Posterior vena cava (tissue), 2 donors: ENCODE results near the gene PSMD13. TPM values are rescaled to one million over a fixed set of nuclear protein-coding genes. Genes with fewer than 3 reads are reported as not detected.
"Not testable (repeated sequence)": the region's sequence is repeated elsewhere in the genome, so short reads cannot be mapped to it uniquely, and the experiment has no call there.

ENCODE experiments used
- DNase-seq: peaks from one replicate; pipeline ENCODE4 v3.0.0-alpha.2; 2020; ENCODE audit warnings: low spot score
- intact Hi-C, 2 donors: fragments of 100-400 bp; cut with DNase I; formaldehyde crosslinking; loops; one replicate each; pipeline versions ENCODE4 v1.14.1 to v1.14.2; 2022 to 2023
- long read RNA-seq, 2 donors: library from polyadenylated mRNA; unstranded; transcript quantifications; one replicate each; pipeline ENCODE4 v2.0.0, GENCODE V29; 2020 to 2021
- total RNA-seq, 2 donors: library from RNA; stranded (reverse); fragmentation: NEBNext Ultra II Directional; extraction: Animal tissue kit (Norgen Biotek cat#: 25700); gene quantifications; one replicate each; pipeline ENCODE4 v1.2.1, GENCODE V29; 2021
- donor health status: DM: yes; HTN: yes; CAD: no.
- donor health status: DM: yes; HTN: yes; CAD: no.

PSMD13 gene
- total RNA-seq: 10 to 100 TPM; 83.2 to 89.6 TPM
- long read RNA-seq, donor 1, transcript PSMD13-212 (13 exons, 1,991 nt): major isoform, 40 of 43 reads
- long read RNA-seq, donor 1, partial matches to known transcripts: 0 of 43 reads
- long read RNA-seq, donor 1, other reads (novel, unspliced or antisense): 1 of 43 reads
- long read RNA-seq, donor 2, transcript PSMD13-212 (13 exons, 1,991 nt): major isoform, 439 of 503 reads
- long read RNA-seq, donor 2, transcript PSMD13-204 (12 exons, 1,632 nt): minor isoform, 11 of 503 reads
- long read RNA-seq, donor 2, partial matches to known transcripts: 4 of 503 reads
- long read RNA-seq, donor 2, other reads (novel, unspliced or antisense): 41 of 503 reads

DNA sequence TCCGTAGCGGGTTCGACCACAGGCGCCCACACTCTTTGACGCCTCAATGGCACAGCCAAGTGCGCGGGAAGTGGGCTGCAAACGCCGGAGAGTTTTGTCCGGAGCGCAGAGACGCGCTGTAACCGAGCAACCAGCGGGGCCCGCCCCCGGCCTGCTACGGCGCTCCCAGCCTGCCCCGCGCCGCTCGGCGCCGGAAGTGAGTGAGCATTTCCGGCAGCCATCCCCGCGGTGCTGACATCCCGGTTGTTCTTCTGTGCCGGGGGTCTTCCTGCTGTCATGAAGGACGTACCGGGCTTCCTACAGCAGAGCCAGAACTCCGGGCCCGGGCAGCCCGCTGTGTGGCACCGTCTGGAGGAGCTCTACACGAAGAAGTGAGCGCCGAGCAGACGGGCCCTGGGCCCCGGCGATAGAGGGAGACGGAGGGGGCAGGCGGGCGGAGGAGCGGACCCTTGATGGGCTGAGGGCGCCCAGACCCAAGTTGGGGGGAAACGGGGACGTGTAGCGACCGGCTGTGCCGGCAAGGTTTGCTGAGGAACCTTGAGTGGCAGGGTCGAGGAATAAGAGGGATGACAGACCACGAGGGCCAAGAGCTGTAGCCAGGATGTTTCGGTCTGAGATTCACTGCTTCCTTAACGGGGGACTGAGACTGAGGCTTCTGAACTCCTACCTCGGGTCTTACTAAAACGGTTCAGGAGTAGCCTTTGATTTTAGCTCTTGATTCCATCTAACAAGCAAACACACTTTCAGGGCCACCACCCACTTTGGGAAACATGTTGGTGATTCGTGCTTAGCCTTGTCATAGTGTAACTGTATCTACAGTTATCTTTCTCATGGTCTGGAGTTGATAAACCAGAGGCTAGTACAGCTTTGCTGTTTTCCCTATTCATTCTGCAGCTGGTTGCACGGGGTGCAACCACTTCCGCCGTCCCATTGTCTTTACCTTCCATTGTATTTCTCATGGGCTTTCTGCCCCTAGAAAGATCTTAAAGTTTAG lies at the start of gene PSMD13:
PSMD13 (plus strand) TSS at position 203 of the 994 bp plus-strand sequence; CDS start at position 277, 74 bp downstream.
- intact Hi-C loops: loop anchor here in 1 of 2 donors (5.0 kb wide), 1 partner anchor 50 kb away; the partner anchor contains the start of gene PGGHG
- peak; percentile 97 for DNase-seq

DNA sequence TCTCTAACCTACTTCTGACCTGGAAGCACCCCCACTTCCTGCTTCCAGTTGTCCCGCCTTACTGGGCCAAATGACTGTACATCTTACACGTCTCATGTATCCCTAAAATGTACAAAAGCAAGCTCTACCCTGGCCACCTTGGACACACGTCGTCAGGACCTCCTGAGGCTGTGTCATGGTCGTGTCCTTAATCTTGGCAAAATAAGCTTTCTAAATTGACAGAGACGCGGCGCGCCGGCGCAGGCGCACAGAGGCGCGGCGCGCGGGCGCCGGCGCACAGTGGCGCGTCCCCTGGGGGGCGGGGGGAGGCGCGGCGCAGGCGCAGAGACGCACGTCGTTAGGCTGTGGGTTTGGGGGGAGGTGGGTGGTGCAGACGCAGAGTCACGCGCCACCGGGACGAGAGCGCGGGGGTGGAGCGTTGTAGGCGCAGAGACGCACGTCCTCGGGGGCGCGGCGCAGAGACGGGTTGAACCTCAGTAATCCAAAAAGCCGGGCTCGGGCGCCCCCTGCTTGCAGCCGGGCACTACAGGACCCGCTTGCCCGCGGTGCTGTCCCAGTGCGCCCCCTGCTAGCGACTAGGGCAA lies 47.5 kb upstream of the PSMD13 start:
- DNase-seq, intact Hi-C loops: not testable (repeated sequence)

DNA sequence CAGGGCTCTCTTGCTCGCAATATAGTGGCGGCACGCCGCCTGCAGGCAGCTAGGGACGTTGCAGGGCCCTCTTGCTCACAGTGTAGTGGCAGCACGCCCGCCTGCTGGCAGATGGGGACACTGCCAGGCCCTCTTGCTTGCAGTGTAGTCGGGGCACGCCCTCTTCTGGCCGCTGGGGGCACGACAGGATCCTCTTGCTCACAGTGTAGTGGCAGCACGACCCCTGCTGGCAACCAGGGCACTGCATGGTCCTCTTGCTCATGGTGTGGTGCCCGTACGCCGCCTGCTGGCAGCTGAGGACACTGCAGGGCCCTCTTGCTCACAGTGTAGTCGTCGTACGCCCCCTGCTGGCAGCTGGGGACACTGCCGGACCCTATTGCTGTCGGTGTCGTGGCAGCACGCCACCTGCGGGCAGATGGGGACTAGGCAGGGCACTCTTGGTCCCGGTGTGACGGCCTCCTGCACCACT lies 46.9 kb upstream of the PSMD13 start:
- intact Hi-C loops: not testable (repeated sequence)
- DNase-seq: peak; percentile 66

DNA sequence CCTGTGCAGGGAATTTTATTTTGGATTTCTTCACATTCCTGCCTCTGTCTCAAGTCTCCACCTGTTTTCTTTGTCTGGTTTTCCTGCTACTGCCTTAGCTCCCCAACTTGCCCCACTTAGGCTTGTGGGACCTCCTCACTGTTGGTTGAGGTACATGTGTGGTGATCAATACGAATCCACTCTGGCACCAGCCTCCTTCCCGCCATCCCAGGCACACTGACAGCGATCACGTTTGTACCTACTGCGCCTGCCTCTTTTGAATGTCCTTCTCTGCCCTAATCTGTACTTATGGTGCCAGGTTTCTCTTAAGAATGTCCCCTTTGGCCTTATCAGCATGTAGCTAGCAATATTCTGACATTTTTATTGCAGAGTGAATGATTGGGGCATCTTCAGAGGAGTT lies 46.2 kb upstream of the PSMD13 start:
- intact Hi-C loops: not testable (repeated sequence)
- peak; percentile 72 for DNase-seq

DNA sequence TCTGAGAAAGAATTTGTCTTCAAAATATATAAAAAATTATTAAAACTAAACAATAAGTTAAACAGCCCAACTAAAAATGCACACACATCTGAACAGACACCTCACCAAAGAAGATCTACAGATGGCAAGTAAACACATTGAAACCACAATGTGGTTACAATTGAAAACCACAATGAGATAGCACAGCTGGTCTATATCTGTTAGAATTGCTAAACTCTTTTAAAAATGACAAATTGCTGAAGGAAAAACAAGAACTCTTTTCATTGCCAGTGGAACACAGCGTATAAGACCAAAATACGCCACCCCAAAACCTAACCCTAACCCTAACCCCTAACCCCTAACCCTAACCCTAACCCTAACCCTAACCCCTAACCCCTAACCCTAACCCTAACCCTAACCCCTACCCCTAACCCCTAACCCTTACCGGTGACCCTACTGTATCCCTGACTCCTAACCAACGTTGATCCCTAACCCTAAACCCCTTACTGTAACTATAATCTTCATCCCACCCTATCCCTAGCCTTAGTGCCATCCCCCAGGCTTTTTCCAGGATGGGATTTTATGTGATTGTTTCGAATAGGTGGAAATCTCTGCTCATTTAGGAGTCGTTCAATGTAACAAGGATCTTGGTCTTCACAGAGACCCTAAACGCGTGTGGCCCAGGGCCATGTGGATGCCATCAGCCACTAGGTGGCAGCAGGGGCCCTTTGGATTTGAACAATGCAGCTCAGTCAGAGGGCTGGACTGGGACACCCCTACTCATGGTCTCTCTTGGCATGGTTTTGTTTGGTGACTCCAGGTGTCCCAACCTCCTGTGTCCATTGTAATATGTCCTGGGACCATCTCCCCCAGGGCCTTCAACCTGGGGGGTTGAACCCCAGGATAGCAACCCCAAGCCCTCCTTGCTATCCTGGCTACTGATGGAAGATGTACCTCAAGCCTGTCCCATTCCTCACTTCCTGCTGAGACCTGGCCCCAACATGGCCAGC lies 45.0 kb upstream of the PSMD13 start:
- DNase-seq: peak; percentile 88
- intact Hi-C loops: not testable (repeated sequence)

DNA sequence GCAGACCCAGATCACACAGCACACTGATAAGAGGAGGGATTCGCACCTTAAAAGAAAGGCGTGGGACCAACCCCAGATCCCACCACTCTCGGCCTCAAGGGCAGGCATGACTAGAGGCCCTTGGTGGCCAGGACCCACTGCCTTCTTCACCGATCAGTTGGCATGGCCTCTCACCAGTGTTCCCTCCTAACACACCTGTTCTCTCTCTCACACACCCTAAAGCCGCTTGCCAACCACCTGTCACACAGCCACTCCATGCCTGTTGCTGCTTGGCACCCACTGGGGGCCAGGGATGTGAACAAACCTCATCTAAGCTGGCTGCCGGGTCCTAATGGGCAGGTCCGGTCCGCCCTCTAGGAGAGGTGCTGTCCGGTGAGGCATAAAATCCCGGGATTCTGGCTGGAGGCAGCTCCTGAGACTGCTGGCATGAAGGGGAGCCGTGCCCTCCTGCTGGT lies 44.1 kb upstream of the PSMD13 start, which contains the start of gene SCGB1C1:
SCGB1C1 (plus strand) TSS at position 405 of the 455 bp plus-strand sequence; CDS start at position 427, 22 bp downstream.
- intact Hi-C loops, DNase-seq: not testable (repeated sequence)

DNA sequence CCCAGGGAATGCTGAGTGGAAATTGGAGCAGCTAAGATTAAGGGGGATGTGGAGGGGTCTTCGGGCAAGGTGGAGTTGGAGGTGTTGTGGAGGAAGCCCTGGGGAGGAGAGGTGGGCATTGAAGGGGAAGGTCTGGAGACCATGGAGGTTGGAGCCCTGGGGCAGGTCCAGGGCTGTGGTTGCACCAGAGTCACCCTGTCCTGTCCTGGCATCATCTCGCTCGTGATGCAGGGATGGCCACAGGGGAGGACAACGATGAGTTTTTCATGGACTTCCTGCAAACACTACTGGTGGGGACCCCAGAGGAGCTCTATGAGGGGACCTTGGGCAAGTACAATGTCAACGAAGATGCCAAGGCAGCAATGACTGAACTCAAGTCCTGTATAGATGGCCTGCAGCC lies 43.3 kb upstream of the PSMD13 start:
- DNase-seq, intact Hi-C loops: not testable (repeated sequence)

DNA sequence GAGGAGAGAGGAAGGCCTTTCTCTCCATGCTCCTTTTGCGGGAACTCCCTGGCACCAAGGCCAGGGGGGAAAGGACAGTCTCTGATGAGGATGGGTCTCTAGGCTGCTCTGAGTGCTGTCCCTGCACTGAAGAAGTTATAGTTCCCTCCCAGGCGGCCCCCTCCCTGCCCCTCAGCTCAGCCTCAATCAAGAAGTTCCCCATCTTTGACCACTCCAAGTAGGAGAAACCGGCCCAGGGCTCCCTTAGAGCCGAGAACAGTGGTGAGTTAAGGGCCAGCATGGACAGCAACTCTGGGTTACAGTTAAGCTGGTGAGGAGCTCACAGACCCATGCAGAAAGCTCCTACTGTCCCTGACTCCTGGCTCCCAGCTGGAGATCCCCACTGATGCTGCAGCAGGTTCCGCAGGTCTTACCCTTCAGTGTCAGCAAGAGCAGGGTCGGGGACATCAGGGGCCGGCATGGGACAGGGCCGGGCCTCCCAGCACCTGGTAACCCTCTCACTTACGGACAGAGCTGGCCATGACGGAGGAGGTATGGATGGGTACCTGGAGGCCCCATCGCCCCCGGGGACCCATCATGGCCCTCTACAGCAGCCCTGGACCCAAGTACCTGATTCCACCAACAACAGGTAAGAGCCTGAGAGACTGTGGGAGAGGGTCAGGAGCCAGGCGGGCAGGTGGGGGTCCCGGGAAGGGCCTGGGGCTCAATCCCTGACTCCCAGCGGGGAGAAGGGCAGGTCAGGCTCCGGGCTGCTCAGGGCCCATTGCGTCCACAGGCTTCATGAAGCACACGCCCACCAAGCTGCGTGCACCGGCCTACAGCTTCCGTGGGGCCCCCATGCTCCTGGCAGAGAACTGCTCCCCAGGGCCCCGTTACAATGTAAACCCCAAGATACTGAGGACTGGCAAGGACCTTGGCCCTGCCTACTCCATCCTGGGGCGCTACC lies 39.7 kb upstream of the PSMD13 start:
- DNase-seq: peak; percentile 74
- intact Hi-C loops: no loop called here

DNA sequence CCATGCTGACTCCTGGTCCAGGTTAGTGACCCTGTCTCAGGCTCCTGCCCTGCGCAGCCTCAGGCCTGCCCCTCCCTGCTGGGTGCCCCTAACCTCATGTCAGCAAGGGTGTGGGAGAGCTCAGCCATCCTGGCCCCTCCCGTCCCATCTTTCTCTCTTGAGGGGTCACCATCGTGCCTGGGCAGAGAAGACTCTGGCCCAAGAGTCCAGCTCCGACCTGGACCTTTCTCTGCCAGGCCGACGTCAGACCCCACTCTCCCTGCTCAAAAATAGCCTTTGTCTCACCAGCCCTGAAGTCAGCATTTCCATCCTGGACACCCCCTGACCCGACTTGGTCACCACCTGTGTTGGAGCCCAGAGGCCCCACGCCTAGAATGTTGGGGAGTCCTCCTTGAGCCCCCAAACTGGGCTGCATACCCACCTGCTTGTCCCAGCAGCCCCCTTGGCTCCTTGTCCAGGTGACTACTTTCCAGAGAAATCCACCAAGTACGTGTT lies 39.0 kb upstream of the PSMD13 start:
- intact Hi-C loops: no loop called here
- DNase-seq: peak; percentile 73

DNA sequence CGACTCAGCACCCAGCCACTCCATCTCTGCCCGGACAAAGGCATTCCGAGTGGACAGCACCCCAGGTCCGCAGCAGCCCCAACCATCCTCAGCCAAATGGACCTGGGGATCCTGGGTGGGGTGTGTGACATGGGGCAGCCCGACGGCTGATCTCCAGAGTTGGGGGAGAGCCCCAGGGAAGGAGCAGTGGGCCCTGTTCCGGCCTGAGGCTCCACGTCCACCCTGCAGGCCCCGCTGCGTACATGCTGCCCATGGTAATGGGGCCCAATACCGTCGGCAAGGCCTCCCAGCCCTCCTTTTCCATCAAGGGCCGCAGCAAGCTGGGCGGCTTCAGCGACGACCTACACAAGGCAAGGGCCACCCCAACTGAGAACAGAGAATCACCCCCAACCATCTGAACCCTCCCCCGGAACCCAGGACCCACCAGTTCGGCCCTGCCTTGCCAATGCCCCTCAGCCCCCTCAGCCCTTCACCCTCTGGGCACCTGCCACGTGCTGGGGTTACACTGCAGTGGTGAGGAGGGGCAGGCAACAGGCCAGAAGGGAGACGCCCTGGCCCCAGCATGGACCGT lies 38.5 kb upstream of the PSMD13 start:
- intact Hi-C loops: no loop called here
- no peak for DNase-seq

DNA sequence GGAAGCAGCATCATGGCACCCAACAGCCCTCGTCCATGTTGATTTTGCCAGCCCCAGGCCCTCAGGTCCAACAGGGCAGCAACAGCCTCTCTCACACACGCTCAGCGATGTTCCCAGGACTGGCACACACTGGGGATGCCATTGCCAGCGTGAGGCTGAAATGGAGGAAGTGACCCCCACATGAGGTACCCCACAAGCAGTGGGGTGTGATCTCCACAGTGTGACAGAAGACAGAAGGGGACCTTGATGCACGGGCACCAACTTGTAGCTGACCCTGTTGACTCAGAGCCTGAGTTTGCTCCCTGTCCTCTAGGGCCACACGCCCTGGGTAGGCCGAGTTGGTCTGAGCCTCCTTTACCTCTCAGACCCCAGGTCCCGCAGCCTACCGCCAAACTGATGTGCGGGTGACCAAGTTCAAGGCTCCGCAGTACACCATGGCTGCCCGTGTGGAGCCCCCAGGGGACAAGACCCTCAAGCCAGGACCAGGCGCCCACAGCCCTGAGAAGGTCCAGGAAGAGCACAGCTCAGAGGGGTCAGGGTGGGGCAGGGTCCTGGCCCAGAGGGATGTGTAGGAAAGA lies 37.7 kb upstream of the PSMD13 start:
- peak; percentile 79 for DNase-seq

DNA sequence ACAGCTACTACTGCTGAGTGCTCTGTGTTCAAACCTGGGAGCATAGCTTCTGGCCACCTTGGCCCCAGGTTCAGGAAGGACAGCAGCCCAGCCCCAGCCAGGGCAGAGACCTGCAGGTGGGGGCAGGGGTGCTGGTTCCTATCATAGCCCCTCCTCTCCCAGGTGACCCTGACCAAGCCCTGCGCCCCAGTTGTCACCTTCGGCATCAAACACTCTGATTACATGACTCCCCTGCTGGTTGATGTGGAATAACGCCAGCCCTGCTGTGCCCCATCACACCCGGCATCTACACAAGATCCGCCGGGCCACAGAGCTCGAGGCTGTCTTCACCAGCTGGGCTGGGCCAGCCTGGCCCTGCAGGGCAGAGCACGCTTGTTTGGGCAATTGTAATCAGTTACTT lies 37.0 kb upstream of the PSMD13 start:
- DNase-seq: peak; percentile 64
- intact Hi-C loops: loop anchor here in 1 of 2 donors (10.0 kb wide), 1 partner anchor 165 kb away; the partner anchor contains the start of gene B4GALNT4

More for the DNA sequence above, 37.7 kb upstream of the PSMD13 start:
- intact Hi-C loops: no loop called here

DNA sequence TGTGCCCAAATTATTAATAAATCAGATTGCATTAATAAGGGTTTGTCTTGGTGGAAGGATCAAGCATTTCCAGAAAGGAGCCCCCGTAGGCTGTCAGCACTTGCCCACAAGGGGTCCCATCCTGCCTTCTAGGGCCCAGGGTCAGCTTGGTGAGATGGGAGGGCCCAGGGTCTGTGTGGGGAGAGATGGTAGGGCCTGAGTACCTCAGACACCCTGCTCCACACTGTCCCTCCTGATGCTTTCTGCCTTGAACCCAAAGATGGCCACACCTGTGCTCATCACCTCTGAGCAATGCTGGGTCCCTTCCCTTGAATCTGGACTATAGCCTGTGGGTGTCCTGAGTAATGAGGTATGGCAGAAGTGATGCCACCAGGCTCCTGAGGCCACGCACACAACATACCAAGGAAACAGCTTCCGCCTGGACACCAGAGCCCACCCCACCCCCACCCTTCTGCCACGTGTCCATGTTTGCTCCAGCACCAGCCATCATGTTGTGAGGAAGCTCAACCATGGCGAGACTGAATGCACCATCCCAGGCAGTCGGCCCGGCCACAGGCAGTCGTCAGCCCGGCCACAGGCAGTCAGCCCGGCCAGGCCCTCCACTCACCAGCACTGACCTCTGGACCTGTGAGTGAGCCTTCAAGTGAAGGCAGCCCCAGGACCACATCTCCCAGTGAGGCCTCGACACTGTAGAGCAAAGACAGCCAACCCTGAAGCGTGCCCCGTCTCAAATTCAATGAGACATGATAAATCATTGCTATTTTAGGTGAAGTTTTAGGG lies 36.4 kb upstream of the PSMD13 start:
- intact Hi-C loops: loop anchor here in 1 of 2 donors (10.0 kb wide), 1 partner anchor 164 kb away; the partner anchor contains the start of gene B4GALNT4
- DNase-seq: peak; percentile 41

DNA sequence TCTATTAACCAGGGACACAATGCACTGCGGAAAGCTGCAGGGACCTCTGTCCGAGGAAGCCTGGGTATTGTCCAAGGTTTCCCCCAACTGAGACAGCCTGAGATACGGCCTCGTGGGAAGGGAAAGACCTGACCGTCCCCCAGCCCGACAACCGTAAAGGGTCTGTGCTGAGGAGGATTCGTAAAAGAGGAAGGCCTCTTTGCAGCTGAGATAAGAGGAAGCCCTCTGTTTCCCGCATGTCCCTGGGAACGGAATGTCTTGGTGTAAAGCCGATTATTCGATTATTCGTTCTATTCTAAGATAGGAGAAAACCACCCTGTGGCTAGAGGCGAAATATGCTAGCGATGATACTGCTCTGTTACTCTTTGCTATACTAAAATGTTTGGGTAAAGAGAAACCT lies 34.8 kb upstream of the PSMD13 start:
- intact Hi-C loops: loop anchor here in 1 of 2 donors (10.0 kb wide), 1 partner anchor 163 kb away; the partner anchor contains the start of gene B4GALNT4
- DNase-seq: peak; percentile 64

DNA sequence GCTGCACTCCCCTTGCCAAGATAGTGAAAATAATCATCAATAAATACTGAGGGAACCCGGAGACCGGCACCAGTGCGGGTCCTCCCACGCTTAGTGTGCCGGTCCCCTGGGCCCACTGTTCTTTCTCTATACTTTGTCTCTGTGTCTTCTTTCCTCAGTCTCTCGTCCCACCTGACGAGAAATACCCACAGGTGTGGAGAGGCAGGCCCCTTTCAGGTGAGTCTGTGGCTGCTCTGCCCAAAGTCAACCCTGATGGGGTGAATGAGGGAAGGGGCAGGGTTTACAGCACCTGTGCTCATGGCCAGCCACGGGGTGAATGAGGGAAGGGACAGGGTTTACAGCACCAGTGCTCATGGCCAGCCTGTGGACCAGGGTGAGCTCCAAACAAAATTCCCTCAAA lies 34.3 kb upstream of the PSMD13 start:
- intact Hi-C loops: loop anchor here in 1 of 2 donors (10.0 kb wide), 1 partner anchor 162 kb away; the partner anchor contains the start of gene B4GALNT4
- peak; percentile 30 for DNase-seq
